ENCODE results near the gene ZFP92. TPM values are rescaled to one million over a fixed set of nuclear protein-coding genes. Genes with fewer than 3 reads are reported as not detected.

The ZFP92 gene, protein sequence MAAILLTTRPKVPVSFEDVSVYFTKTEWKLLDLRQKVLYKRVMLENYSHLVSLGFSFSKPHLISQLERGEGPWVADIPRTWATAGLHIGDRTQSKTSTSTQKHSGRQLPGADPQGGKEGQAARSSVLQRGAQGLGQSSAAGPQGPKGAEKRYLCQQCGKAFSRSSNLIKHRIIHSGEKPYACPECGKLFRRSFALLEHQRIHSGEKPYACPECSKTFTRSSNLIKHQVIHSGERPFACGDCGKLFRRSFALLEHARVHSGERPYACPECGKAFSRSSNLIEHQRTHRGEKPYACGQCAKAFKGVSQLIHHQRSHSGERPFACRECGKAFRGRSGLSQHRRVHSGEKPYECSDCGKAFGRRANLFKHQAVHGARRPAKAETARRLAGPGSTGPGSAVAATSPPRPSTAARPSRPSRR
- polyA plus RNA-seq (ENCODE audit: insufficient read length in 12 of 12): 1 to 10 TPM in 1 of 12 donors, under 1 TPM in 10, not detected in 1; 0.49 to 2.2 (median 0.74) TPM
- long read RNA-seq, donor 1: 0 reads
- long read RNA-seq, donor 2: 0 reads
- long read RNA-seq, donor 3: 0 reads
- long read RNA-seq, donor 4: 0 reads
- long read RNA-seq, donor 5: 0 reads
- long read RNA-seq, donor 6: 0 reads
- long read RNA-seq, donor 7: 0 reads
- long read RNA-seq, donor 8: 0 reads
- long read RNA-seq, donor 9: 0 reads
- long read RNA-seq, donor 10: 0 reads
- long read RNA-seq, donor 11: 0 reads

- no peak for DNase-seq
These were observed at the start of gene ZFP92 for GRCh38 chrX:153411255-153411987. TSS of gene ZFP92 (plus strand) at chrX:153411472. CDS start at chrX:153418323, 6,851 bp downstream.

DNA sequence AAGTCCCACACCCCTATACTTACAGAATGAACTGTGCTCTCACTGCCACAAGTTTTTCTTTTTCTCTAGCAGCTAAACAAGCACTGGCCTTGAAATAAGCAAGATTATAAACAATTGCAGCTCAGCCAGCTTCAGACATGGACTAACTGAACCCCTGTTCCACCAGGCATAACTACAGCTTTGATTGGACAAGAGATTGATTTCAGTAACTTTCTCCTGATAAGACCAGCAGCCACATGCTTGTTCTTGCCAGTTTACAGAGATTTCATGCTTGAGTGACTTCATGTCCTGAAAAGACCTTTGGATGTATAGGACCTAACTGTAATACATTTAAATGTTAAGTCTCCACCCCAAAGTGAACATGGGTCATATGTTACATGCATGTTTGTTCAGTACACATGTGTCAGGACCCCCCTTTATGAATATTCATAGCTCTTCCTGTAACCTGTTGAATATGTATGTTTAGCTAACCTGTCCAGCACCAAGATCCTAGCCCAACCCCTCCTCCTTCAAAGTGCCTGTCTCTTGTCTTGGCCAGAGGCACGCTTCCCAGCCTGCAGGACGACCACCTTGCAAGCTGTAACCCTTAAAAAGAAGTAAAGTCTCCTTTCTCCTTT, 49.4 kb upstream of the ZFP92 start:
- no peak for DNase-seq

DNA sequence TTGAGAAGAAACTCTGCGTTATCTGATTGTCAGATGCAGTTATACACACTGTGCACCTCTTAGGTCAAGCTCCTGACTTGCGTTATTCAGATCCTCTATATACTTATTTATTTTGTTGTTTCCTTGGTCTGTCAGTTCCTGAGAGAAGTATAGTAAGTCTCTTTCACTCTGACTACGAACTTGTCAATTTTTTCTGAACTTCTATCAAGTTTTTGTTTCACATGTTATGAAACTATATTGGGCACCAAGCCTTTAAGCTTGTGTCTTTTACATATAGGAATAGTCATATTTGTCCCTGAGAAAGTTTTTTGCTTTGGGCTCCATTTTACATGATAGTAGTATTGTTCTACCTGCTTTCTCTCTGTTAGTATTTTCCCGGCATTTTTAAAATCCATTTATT, 45.6 kb upstream of the ZFP92 start:
- DNase-seq: no peak

- no peak for DNase-seq
These were observed 45.2 kb upstream of the ZFP92 start for GRCh38 chrX:153366119-153366518.

DNA sequence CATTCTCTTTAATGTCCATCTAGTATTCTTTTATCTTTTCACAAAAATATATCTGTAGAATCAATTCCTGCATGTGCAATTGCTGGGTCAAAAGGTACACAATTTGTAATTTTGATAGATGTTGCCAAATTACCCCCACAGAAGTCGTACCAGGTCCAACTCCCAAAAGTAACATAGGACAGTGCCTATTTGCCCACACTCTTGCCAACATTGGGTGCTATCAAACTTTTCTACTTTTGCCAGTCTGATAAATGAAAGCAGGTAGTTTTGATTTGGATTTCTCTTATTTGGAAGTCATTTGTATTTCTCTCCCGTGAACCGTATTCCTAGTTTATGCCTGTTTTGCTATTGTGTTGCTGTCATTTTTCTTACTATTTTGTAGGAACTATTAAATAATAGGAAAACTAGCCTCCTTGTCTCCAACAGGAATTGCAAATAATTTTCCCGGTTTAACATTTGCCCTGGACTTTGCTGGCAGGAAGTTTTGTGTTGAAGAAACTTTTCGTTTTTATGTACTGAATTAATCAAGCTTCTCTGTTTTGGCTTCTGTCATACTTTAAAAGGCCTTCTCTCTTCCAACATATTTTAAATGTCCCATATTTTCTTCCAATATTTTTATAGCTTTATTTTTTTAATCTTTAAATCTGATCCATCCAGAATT, 44.3 kb upstream of the ZFP92 start:
- DNase-seq: no peak

DNA sequence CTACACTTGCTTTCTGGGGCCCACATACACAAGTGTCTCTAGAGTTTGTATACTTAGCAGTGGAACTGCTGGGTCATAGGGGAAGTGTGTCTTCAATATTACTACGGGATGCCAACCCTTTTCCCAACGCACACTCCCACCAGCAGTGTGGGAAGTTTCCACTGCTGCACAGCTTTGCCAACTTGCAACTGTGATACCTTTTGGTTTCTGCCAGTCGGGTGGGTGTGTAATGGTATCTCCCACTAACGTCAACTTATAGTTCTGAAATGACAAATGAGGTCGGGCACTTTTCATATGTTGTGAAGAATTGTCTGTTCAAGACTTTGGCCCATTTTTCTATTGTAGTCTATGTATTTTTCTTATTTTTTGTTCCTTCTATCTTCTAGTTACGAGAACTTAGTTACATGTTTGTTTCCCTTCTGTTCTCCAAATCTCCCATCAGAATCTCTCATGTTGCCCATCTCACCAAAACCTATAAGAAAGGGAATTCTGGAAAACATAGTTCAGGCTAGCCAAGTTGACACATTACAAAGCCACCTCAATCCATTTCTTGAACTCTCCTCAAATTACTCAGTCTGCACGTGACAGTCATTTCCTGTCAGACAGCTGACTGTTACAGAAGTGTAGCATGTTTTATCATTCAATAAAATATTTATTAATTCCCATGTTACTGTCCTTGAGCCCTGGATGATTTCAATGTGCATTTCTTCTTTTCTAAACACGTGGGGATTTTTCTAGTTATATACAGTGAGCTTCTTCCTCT, 40.8 kb upstream of the ZFP92 start:
- no peak for DNase-seq

DNA sequence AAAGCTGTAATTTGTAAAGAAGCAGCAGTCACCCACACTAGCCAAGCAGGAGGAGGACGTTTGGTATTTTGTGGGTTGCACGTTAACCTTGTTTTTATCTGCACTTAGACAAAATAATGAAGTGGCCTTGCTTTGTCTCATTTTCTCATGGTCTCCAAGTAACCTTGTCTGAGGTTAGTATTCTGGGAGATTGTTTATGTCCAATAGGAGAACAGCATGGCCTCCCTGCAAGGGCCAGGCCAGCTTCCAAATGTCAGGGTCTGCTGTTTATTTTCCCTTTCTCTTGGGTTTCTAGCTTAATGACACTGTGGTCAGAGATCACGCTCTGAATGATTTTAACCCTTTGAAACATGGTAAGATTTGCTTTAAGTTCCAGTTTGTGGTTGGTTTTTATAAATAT, 40.0 kb upstream of the ZFP92 start:
- no peak for DNase-seq

GRCh38 chrX:153372949-153373348, 38.3 kb upstream of the ZFP92 start:
- no peak for DNase-seq

- DNase-seq: no peak
These were observed 36.8 kb upstream of the ZFP92 start for GRCh38 chrX:153374426-153374825.

DNA sequence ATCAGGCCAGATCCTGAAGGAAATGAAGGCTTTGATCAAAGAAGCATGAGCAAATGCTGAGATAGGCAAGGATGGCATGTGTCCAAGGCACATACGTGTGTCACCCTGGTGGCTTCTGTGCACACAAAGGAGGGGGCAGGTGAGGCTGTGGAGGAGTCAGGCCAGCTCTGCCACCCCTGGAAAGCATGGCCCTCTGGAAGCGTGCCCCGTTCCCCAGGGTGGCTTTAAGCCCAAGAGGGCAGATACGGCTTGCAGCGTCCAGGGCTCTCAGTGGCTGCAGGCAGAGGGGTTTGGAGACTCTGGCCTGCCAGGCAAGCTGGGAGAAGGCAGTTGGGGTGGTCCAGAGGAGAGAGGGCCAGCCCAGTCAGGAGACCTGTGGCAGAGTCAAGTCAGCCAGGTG, 35.7 kb upstream of the ZFP92 start:
- DNase-seq: no peak

DNA sequence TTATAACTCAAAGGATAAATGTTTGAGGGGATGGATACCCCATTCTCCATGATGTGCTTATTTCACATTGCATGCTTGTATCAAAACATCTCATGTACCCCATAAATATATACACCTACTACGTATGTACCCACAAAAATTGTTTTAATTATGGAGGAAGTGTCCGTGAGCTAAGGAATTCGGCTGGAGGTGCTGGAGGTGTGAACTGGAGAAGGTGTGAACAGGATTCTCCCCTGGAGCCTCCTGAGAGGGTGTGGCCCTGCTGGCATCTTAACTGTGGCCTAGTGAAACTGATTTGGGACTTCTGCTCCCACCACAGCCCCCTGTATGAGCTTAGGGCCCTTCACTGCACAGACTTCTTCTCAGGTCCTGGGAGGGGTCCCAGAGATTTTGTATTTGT, 33.5 kb upstream of the ZFP92 start:
- no peak for DNase-seq

DNA sequence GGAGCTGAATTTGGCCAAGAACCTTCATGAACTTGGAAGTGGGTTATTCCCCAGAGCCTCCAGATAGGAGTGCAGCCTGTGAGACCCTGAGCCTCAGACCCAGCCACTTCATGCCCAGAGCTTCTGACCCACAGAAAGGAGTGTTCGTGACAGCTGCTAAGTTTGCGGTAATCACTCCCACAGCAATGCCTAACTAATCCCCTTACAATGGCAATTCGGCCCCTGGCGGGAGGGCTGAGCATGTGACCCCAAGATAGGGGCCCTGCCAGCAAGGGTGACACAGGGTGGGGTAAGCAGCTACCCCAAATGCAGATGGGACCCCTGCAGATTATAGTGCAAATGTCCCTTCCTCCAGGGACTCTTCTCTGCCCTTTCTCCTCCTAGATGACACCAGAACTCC, 32.7 kb upstream of the ZFP92 start:
- DNase-seq: no peak

- no peak for DNase-seq
These were observed 31.8 kb upstream of the ZFP92 start for GRCh38 chrX:153379508-153379907.

GRCh38 chrX:153379971-153380581, 31.2 kb upstream of the ZFP92 start:
- DNase-seq: no peak

DNA sequence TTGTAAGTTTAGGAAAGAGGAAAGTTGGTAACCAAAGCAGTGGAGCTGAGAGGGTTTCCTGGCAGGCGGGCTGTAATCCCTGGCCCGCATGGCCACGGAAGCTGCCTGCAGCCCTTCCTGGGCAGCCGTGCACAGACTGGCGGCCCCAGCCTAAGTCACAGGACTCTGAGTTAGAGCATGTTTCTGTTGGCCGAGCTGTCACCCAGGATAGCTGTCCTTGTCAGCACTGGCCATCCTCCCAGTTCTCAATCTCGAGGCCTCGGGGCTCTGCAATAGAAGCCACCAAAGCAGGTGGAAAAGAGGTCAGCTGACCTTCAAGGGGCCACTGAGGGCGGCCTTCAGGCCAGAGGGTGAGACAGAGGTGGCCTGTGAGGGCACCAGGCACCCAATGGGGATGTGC, 30.6 kb upstream of the ZFP92 start:
- DNase-seq: peak; percentile 4

GRCh38 chrX:153381684-153382532, 29.4 kb upstream of the ZFP92 start:
- peak; percentile 69 for DNase-seq

- no peak for DNase-seq
These were observed 28.4 kb upstream of the ZFP92 start for GRCh38 chrX:153382563-153383482.

DNA sequence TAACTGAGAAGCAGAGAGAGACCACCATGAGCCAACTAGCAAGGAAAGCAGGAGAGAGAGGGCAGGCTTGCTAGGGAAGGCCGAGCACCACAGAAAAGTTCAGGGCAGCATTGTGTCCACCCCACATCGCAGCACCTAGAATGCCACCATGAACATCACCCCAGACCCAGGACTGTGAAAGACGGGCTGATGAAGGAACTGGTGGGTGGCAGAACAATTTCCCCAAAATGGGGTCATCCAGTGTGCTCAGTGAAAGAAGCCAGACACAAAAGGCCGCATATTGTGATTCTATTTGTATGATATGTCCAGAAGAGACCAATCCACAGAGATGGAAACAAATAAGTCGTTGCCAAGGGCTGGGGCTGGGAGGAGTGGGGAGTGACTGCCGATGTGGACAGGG, 26.9 kb upstream of the ZFP92 start:
- no peak for DNase-seq

Measured in muscle of arm (tissue), 14 donors.